Measurements from ENCODE around the gene MAN2B1.

- no peak for TF ChIP-seq CTCF (IDR thresholded peaks at IDR 0.05)
- no peak for TF ChIP-seq ZFX (IDR thresholded peaks at IDR 0.05; ENCODE audit: borderline replicate concordance)
Measured at GRCh38 chr19:12596927-12597548, 69.5 kb downstream of the MAN2B1 start.
